Fibroblast of lung (primary cell): ENCODE data around the gene ZNF296.

Experiments
- CTCF ChIP-seq, 2 donors: IDR thresholded peaks in 1 of 2; conservative IDR thresholded peaks in 1 of 2; 1 replicate in 1 of 2; 2 replicates in 1 of 2; pipeline ENCODE4 v1.5.1; 2011 to 2012; ENCODE audit warnings: low read length in 2 of 2, control low read depth in 1 of 2, inconsistent platforms in 1 of 2, low read depth in 1 of 2, mild to moderate bottlenecking in 1 of 2
- EZH2 ChIP-seq: IDR thresholded peaks from 2 replicates; pipeline ENCODE4 v1.5.1; 2012; ENCODE audit warnings: low read length, control low read depth, mild to moderate bottlenecking; ENCODE audit errors: missing control alignments

- TF ChIP-seq CTCF (conservative IDR thresholded peaks at IDR 0.05 in 1 of 2, IDR thresholded peaks at IDR 0.05 in 1 of 2; ENCODE audit: low read depth in 1 of 2, low read length in 2 of 2) (no peak), EZH2 (no peak)
Measured at GRCh38 chr19:45068041-45068440, 8.2 kb downstream of the ZNF296 start.
